Neural cell (in vitro differentiated cells): ENCODE measurements around the gene TUT1.

Experiments used
- CTCF ChIP-seq: fragments of 450-650 bp; IDR thresholded peaks from 2 replicates; pipeline ENCODE4 v1.5.1; 2014; ENCODE audit warnings: antibody characterized with exemption, mild to moderate bottlenecking, moderate library complexity; ENCODE audit not compliant: poor library complexity, severe bottlenecking
- EP300 ChIP-seq: fragments of 450-650 bp; conservative IDR thresholded peaks from 2 replicates; pipeline ENCODE4 v1.6.1; 2014; ENCODE audit warnings: antibody characterized with exemption, mild to moderate bottlenecking, moderate library complexity; ENCODE audit not compliant: poor library complexity, severe bottlenecking
- POLR2AphosphoS5 ChIP-seq: IDR thresholded peaks from 2 replicates; pipeline ENCODE4 v1.6.1; 2012
- SMC3 ChIP-seq: fragments of 450-650 bp; conservative IDR thresholded peaks from 2 replicates; pipeline ENCODE4 v1.6.1; 2014; ENCODE audit warnings: antibody characterized with exemption, mild to moderate bottlenecking, moderate library complexity; ENCODE audit not compliant: poor library complexity
- TAF1 ChIP-seq: IDR thresholded peaks from 2 replicates; pipeline ENCODE4 v1.6.1; 2012; ENCODE audit warnings: low read depth

- no peak for TF ChIP-seq CTCF
- no peak for TF ChIP-seq EP300
- TF ChIP-seq SMC3, result no peak
- TF ChIP-seq POLR2AphosphoS5, result no peak
- no peak for TF ChIP-seq TAF1
Observed at GRCh38 chr11:62610403-62610802, 19.1 kb upstream of the TUT1 start.
